Activated CD4-positive, alpha-beta T cell treated with anti-CD3 and anti-CD28 coated beads, Interleukin-2, amount 10 ng/mL, durations not matched to agents 7 days and 5 days (primary cell): ENCODE data around the gene EXT2. TPM values are rescaled to one million over a fixed set of nuclear protein-coding genes. Genes with fewer than 3 reads are reported as not detected.

Experiments
- CTCF ChIA-PET: fragments of 350-600 bp; sonication (Branson Sonifier 250); formaldehyde crosslinking; loops from one replicate; lab custom pipeline; 2021; ENCODE audit warnings: antibody characterized with exemption; lab: Charles Lee
- POLR2A ChIA-PET: fragments of 350-600 bp; sonication (Branson Sonifier 250); formaldehyde crosslinking; loops from one replicate; lab custom pipeline; 2021; ENCODE audit warnings: antibody characterized with exemption; lab: Charles Lee
- DNase-seq: peaks from one replicate; pipeline ENCODE4 v3.0.0-alpha.2; 2020
- H3K27ac Mint-ChIP-seq: one replicate; pipeline ENCODE4 v1.8.0; 2021; ENCODE audit warnings: mild to moderate bottlenecking, moderate library complexity, mixed read lengths
- H3K27me3 Mint-ChIP-seq: one replicate; pipeline ENCODE4 v1.8.0; 2021; ENCODE audit warnings: mixed read lengths
- H3K36me3 Mint-ChIP-seq: one replicate; pipeline ENCODE4 v1.8.0; 2021; ENCODE audit warnings: low read depth, mixed read lengths
- H3K4me1 Mint-ChIP-seq: one replicate; pipeline ENCODE4 v1.8.0; 2021; ENCODE audit warnings: mixed read lengths
- H3K4me3 Mint-ChIP-seq: one replicate; pipeline ENCODE4 v1.8.0; 2021; ENCODE audit warnings: mild to moderate bottlenecking, moderate library complexity, mixed read lengths
- H3K9me3 Mint-ChIP-seq: one replicate; pipeline ENCODE4 v1.8.0; 2021; ENCODE audit warnings: mixed read lengths
- total RNA-seq, 2 experiments: library from RNA; stranded (reverse); gene quantifications; one replicate each; pipeline ENCODE4 v1.2.3, GENCODE V29; 2021

EXT2 gene
- total RNA-seq, 2 experiments from 2014 or later = 26.7 to 27.7 TPM

DNA sequence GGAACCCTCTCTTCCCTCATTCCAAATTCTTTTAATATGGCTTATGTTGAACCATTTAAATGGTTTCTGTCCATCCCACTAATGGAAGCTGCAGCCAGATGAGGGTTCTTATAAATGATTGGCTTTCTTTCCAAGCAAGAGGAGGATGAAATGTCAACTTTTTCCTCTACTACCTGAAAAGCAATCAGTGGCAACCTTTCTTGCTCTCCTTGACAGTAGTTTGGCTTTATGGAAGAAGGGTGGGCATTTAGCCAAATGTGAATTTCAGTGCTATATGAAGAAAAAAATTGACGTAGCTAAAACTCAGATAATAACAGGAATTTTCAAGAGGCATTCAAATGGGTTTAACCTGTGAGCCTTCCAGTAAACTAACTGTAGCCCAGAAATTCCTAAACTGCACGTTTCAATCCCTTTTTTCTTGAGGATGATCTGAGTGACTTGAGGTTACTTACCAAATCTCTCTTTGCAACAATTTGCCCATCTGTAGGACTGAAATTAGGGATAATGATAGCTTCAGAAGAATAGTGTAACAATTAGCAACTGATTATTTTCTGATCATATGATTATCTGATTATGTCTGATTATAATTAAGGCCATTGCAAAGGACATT is 90.9 kb downstream of the EXT2 start:
- H3K27me3 Mint-ChIP-seq = no peaks in the 10 kb centered on the region
- no peak overlapping the region for H3K27ac Mint-ChIP-seq
- CTCF ChIA-PET = no interaction called here

DNA sequence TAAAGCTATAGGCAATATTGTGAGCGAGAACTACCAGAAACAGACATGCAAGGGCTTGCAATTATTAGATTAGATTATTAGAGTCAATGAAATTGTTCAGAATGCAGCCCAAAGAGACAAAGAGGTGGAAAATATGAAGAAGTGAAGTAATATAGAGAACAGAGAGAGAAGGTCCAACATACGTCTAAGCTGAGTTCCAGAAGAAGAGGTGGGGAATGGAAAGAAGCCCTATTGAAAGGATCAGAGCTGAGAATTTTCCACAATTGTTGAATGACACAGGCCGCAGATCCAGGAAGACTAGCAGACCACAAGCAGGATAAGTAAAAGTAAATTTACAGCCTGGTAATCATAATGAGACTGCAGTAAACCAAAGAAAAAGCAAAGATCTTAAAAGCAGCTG is 93.2 kb downstream of the EXT2 start:
- CTCF ChIA-PET = interaction anchor here (1.7 kb wide), 1 partner anchor 11 kb away, joined by 5 read pairs; no protein-coding TSS in a partner anchor
- H3K27me3 Mint-ChIP-seq = no peaks in the 10 kb centered on the region
- no peak for DNase-seq
- peak overlapping the region; percentile 42 for H3K27ac Mint-ChIP-seq
- H3K4me1 Mint-ChIP-seq = peaks cover 16% of the 10 kb centered on the region
- POLR2A ChIA-PET = no interaction called here
- H3K36me3 Mint-ChIP-seq = peaks cover 34% of the 10 kb centered on the region
- H3K4me3 Mint-ChIP-seq = no peak overlapping the region
- H3K9me3 Mint-ChIP-seq = peaks cover 26% of the 10 kb centered on the region

More for the DNA sequence above, 90.9 kb downstream of the EXT2 start:
- DNase-seq = no peak
- Mint-ChIP-seq H3K9me3 (peaks cover 26% of the 10 kb centered on the region), H3K4me1 (peaks cover 4% of the 10 kb centered on the region), H3K36me3 (peaks cover 30% of the 10 kb centered on the region), H3K4me3 (no peak overlapping the region)
- POLR2A ChIA-PET = no interaction called here

DNA sequence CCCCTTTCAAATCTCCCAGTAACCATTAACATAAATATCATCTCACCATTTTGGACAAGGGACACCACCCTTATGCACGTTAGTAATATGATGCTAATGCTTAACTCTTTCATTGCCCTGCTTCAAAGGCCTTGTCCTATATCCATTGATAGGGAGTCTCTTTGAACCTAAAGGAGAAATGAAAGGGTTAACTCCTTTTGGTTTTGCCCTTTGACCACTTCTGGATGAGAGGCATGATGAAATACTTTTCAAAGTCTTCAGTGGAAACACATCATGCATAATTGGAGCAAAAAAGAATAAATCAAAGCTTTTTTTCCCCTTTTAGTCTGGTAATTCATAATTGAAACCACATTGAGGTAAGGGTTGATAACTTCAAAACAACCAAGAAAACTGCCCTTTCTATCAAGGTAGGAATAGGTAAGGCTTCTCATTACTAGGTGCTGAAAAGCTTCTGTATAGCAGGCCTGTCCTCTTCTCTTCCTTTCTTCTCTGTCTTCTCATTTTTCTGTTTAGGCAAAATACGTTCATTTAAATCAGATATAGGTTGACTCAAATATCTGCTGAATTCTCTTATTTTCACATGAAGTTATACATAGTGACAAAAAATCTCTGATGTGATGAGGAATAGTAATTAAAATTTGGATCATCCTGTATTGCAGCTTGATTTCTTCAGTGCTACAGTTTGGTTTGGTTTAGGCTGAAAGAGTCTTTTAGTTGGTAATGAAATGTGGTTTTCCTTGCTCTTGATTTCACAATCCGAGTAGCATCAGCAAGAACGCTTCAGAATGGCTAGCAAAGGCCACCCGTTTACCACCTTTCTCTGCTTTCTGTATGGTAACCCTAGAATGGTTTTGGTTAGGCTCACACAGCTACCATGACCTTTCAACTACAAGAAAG is 94.8 kb downstream of the EXT2 start:
- POLR2A ChIA-PET = no interaction called here
- CTCF ChIA-PET = no interaction called here
- peaks cover 16% of the 10 kb centered on the region for H3K4me1 Mint-ChIP-seq

DNA sequence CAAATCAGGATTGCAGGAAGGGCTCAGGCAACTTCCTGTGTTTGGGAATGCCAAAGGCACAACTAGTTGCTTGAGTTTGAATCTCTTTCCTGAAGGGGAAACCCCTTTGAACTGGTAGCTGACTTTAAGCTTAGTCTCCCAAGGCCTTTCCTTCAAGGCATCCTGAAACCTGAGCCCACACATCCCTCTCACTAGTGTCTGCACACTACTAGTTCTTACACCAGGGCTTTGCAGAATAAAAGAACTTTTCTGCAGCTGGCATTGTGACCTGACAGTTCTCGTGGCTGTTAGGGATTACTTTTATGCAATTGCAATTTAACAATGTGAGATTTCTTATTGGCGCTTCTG is 95.4 kb downstream of the EXT2 start:
- Mint-ChIP-seq H3K27ac (no peak overlapping the region), H3K9me3 (peaks cover 26% of the 10 kb centered on the region), H3K4me3 (no peak overlapping the region), H3K36me3 (peaks cover 36% of the 10 kb centered on the region), H3K4me1 (peaks cover 14% of the 10 kb centered on the region), H3K27me3 (no peaks in the 10 kb centered on the region)
- ChIA-PET POLR2A (no interaction called here), CTCF (no interaction called here)
- DNase-seq = no peak

More for the DNA sequence above, 94.8 kb downstream of the EXT2 start:
- Mint-ChIP-seq H3K27ac (no peak overlapping the region), H3K27me3 (no peaks in the 10 kb centered on the region), H3K9me3 (peaks cover 26% of the 10 kb centered on the region), H3K4me3 (no peak overlapping the region), H3K36me3 (peaks cover 36% of the 10 kb centered on the region)
- DNase-seq = no peak

DNA sequence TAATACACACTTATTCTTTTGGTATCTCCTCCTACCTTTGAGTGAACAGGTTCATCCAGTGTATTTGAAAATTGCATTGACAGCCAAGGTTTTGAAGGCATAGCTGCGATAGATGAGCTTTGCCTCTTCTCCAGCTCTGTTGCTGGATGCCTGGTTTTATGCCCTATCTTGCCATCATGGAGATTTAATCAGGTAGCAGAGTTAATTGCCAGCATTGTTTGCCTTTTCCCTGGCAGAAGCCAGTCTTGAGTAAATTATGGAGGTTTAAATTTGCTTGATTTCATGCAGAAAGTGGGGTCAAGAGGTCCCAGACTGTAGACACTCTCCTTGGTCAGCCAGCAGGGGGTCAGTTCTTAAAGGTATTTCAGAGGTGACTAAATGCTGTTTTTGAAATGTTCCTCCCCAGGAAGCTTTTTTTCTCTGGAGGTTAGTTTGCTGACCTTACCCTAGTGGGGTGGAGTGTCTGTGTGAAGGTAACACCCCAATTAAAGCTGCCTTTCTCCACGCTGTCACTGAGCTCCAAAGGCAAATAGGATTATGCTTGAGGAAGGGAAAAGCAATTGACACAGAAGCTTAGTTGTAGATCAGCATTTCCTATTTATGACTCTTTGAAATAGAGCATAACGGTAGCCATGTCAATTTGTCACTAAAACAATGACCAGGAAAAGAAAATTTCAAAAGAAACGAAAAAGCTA is 96.0 kb downstream of the EXT2 start:
- Mint-ChIP-seq H3K27me3 (no peaks in the 10 kb centered on the region), H3K4me1 (peaks cover 14% of the 10 kb centered on the region), H3K9me3 (peaks cover 30% of the 10 kb centered on the region), H3K36me3 (peaks cover 38% of the 10 kb centered on the region), H3K4me3 (no peak overlapping the region), H3K27ac (no peak overlapping the region)
- POLR2A ChIA-PET = no interaction called here
- no peak for DNase-seq
- CTCF ChIA-PET = no interaction called here

DNA sequence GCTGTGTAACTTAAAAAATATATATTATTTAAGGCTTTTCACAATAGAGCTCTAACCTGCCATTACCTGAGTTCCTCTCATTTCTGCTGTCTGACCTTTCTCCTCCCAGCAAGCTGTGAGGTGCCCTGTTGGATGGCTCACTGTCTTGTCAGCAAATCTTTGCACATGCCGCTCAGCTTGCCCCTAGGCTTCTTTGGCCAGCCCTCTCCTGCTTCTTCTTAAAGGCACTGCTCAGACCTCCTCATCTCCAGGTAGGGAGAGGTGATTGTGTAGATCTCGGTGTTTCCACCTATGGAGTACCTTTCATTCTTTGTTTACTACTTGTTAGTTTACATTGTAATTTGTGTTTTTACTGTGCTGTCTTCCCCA is 96.5 kb downstream of the EXT2 start:
- no peak for DNase-seq
- ChIA-PET POLR2A (no interaction called here), CTCF (no interaction called here)
- Mint-ChIP-seq H3K36me3 (peaks cover 41% of the 10 kb centered on the region), H3K27me3 (no peaks in the 10 kb centered on the region), H3K9me3 (peaks cover 30% of the 10 kb centered on the region), H3K4me3 (no peak overlapping the region), H3K4me1 (peaks cover 14% of the 10 kb centered on the region), H3K27ac (no peak overlapping the region)

DNA sequence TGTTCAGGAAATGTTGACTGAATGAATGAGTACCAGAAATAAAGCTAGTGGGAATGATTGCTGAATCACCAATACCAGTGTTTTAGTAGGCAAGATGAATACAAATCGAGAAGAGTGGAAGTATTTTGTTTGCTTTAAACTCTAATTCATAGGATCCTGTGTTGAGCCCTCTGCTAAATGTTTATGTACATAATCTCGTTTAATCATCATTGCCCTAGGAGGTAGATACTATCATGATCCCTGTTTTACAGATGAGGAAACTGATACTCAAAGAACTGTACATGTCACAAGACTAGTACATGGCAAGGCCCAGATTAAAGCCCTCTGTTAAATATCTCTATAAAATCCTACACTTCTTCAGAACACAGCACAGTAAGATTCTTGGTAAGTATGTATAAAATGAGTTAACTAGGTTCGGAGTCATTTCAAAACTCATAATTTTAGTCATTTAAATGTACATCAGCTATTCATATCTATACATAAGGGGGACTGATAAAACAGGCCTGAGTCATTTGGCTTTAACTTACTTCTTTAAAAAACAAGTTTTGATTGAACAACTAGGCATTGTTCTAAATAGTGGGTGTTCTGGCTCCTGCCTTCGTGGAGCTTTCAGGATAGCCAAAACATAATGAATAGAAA is 97.1 kb downstream of the EXT2 start:
- POLR2A ChIA-PET = no interaction called here
- DNase-seq = no peak

DNA sequence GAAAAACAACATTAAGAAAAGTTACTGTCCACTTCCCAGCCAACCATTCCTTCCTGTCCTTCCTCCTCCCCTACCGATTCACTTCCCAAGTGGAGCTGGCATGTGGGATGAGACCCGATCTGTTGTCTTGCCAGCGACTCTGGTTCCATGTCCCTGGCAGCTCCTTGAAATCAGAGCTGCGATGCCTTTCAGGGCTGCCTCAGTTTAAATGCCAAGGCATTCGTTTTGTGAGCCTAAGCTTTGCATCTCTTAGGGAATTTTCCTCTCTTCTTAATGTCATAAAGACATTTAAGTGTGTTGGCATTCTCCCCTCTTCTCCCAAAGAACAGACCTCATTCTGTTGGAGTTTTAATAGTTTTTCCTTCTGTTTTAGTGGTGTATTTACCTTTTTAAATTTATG is 98.4 kb downstream of the EXT2 start:
- peaks cover 14% of the 10 kb centered on the region for H3K4me1 Mint-ChIP-seq
- peaks cover 33% of the 10 kb centered on the region for H3K36me3 Mint-ChIP-seq
- POLR2A ChIA-PET = no interaction called here

More for the DNA sequence above, 97.1 kb downstream of the EXT2 start:
- H3K27me3 Mint-ChIP-seq = no peaks in the 10 kb centered on the region
- CTCF ChIA-PET = no interaction called here
- peaks cover 40% of the 10 kb centered on the region for H3K36me3 Mint-ChIP-seq
- H3K9me3 Mint-ChIP-seq = peaks cover 25% of the 10 kb centered on the region
- H3K27ac Mint-ChIP-seq = no peak overlapping the region
- peaks cover 14% of the 10 kb centered on the region for H3K4me1 Mint-ChIP-seq
- H3K4me3 Mint-ChIP-seq = no peak overlapping the region

DNA sequence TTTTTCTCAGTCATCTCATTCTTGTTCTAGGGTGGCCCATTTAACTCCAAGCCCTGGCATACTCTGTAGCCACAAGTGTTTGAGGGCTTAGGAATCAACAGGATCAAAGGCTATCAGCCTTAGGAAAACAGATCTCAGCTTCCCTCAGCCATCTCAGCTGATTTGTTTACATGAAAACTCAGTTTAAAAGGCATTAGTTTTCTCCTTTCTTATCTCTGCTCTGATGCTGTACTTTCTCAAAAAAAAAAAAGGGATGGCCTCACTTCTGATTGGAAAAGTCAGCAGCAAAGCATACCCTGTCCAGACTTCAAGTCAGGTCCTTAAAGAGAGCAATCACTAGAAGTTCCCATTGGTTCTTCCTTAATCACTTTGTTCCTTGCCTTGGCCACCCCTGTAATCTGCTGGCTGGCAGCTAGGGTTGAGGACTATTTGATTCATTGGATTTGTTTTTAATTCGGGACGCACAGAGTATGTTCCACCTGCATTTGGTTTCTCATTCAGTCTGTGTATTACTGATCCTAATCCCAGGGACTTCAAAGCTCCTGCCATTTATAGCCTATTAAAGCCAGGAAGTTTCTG is 102.8 kb downstream of the EXT2 start:
- Mint-ChIP-seq H3K27ac (no peak overlapping the region), H3K36me3 (peaks cover 35% of the 10 kb centered on the region), H3K4me3 (no peak overlapping the region), H3K4me1 (no peaks in the 10 kb centered on the region), H3K9me3 (peaks cover 7% of the 10 kb centered on the region), H3K27me3 (no peaks in the 10 kb centered on the region)
- DNase-seq = no peak
- POLR2A ChIA-PET = no interaction called here
- CTCF ChIA-PET = interaction anchor here (1.3 kb wide), 1 partner anchor 32 kb away, joined by 3 read pairs; no protein-coding TSS in a partner anchor

More for the DNA sequence above, 98.4 kb downstream of the EXT2 start:
- no peak overlapping the region for H3K27ac Mint-ChIP-seq
- H3K27me3 Mint-ChIP-seq = no peaks in the 10 kb centered on the region
- no peak overlapping the region for H3K4me3 Mint-ChIP-seq
- DNase-seq = no peak
- CTCF ChIA-PET = no interaction called here
- H3K9me3 Mint-ChIP-seq = peaks cover 13% of the 10 kb centered on the region

DNA sequence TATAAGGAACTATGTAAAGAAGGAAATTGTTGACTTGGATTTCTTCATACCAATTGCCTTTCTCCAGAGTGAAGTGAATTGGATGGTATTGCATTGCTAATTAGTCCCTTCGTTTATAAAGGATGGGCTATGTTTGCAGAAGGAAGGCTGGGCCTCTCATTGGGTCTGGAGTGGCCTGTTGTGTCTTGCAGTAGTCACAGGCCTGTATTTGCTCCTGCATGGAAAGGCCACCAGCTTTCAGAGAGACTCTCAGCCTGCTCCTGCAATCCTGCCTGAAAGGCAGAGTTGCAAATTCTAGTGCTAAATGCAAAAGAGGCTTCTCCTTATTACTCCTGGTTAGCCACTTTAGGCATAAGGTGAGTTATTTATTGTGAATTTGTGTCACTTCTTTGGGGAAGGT is 103.8 kb downstream of the EXT2 start:
- Mint-ChIP-seq H3K4me1 (no peaks in the 10 kb centered on the region), H3K9me3 (peaks cover 7% of the 10 kb centered on the region), H3K36me3 (peaks cover 35% of the 10 kb centered on the region), H3K27me3 (no peaks in the 10 kb centered on the region), H3K27ac (no peak overlapping the region), H3K4me3 (no peak overlapping the region)
- ChIA-PET POLR2A (no interaction called here), CTCF (interaction anchor here (1.3 kb wide), 1 partner anchor 11 kb away, joined by 5 read pairs; no protein-coding TSS in a partner anchor)
- no peak for DNase-seq

DNA sequence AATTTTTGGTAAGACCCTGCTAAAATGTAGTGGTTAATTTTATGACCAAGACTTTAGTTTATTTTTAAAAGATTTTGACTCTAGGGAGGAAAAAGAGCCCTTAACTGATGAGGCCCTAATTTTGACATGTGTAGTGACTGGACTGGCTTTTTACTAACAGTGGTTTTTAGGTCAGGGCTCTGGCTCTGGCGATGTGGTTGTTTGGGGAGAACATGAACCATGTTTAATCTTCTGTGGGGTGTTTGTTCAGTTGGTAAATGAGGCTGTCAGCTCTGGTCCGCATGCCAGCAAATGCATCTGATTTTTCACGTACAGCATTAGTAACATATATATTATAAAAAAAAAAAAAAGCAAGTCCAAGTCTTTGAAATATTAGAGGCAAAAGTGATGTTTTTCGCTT is 104.3 kb downstream of the EXT2 start:
- H3K27ac Mint-ChIP-seq = no peak overlapping the region
- no peaks in the 10 kb centered on the region for H3K4me1 Mint-ChIP-seq
- no peaks in the 10 kb centered on the region for H3K27me3 Mint-ChIP-seq
- H3K9me3 Mint-ChIP-seq = peaks cover 7% of the 10 kb centered on the region
- ChIA-PET CTCF (interaction anchor here (1.3 kb wide), 1 partner anchor 11 kb away, joined by 5 read pairs; no protein-coding TSS in a partner anchor), POLR2A (no interaction called here)
- peaks cover 34% of the 10 kb centered on the region for H3K36me3 Mint-ChIP-seq
- DNase-seq = no peak
- no peak overlapping the region for H3K4me3 Mint-ChIP-seq

DNA sequence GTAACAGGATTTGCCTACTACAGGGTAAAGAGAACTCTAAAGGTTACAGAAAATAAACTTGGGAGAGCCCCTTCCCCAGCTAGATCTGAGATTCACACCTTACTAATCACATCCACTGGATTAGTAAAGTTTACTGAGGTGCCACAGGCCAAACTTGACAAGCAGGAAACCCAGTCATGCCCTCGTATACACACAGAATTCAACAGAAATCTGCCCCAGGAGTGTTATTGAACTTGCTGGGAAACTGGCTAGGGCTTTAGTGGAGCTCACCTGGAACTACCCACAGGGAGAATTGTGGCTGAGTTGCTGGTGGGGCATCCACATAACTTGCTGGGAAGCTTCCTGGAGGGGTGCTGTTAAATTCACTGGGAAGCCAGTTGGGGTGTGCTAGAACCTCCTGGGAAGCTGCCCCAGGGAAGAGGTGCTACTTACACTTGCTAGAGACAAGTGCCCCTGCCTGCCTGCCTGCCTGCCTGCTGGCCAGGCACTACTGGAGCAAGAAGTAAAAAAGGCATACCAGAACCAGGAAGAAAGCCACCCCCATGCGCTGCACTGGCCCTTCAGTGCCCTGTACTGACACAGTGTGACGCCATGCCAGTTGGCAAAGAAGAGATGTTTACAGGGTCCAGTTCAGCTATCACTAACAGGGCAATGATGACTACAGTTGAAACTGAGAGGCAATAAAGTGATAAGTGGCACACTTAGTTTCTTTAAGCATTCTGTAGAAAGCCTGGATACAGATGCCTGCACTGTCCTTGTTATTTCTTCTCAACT is 108.0 kb downstream of the EXT2 start:
- POLR2A ChIA-PET = no interaction called here
- no peak overlapping the region for H3K27ac Mint-ChIP-seq
- H3K9me3 Mint-ChIP-seq = no peaks in the 10 kb centered on the region

More for the DNA sequence above, 108.0 kb downstream of the EXT2 start:
- CTCF ChIA-PET = no interaction called here
- H3K4me3 Mint-ChIP-seq = no peak overlapping the region
- no peaks in the 10 kb centered on the region for H3K4me1 Mint-ChIP-seq
- no peaks in the 10 kb centered on the region for H3K27me3 Mint-ChIP-seq
- no peak for DNase-seq
- H3K36me3 Mint-ChIP-seq = peaks cover 32% of the 10 kb centered on the region
